GM04503 (cell line): ENCODE data around the gene SPATA4.
"Not testable (repeated sequence)": the region's sequence is repeated elsewhere in the genome, so short reads cannot be mapped to it uniquely, and the experiment has no call there.

Experiments used
- DNase-seq: peaks from one replicate; pipeline ENCODE4 v3.0.0-alpha.2; 2012; ENCODE audit warnings: low read depth

The SPATA4 gene

DNA sequence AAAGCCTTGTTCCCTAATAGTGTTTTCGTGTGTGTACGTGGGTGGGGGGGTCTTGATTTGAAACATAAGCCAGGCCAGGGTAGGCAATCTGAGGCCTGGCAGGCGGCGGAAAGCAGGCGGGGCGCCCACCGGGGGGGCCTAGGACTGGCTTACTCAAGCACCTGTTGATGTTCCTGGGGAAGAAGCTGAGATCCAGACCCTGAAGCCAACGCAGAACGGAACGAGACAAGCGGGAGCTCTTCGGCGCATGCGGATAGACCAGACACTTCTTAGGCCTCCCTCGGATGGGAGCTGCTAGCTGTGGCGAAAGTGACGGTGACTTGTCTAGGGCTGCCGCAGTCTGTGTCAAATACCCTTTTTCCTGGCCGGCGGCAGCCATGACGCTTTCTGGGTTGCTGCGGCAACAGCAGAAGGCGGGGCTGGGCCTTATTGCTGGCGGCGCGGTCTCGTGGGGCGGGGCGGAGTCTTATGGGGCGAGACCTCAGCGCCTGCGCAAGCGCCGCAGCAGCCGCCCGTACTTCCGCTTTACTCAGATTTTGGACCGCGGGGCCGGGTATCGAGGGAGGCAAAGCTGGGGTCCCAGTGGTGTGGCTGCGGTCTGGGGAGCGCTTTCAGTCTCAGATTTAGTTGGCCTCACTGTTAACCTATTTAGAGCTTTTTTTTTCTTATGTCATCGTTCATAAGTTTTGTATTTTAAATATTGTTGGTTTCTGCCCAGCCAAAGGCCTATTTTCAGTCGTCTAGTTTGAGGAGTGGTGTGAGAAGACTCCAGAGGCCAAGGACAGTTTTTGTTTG is at the start of gene SPATA4:
Gene SPATA4, minus strand, starts transcription at position 402 of the 795 bp plus-strand sequence. Its CDS starts 23 bp downstream, at position 379.
- peak; percentile 48 for DNase-seq

DNA sequence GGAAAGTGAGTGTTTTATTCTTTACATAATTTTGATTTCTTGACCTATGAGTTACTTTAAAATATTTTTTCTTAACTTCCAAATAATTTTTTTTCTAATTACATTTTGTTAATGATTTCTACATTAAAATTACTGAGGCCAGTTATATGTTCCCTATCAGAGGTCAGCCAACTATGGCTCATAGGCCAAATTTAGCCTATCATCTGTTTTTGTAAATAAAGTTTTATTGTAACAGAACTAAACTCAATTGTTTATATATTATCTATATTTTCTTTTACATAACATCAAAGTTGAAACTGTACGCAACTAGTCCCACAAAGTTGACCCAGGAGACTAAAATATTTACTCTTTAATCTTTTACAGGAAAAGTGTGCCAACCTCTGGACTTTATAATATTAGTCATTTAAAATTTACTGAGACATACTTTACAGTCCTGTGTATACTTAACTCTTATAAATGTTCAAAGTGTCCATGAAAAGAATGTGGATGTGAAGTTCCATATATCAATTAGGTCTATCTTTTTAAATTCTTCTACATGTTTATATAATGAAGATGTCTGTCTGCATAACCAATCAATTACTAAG is 47.5 kb upstream of the SPATA4 start:
- DNase-seq, result no peak

DNA sequence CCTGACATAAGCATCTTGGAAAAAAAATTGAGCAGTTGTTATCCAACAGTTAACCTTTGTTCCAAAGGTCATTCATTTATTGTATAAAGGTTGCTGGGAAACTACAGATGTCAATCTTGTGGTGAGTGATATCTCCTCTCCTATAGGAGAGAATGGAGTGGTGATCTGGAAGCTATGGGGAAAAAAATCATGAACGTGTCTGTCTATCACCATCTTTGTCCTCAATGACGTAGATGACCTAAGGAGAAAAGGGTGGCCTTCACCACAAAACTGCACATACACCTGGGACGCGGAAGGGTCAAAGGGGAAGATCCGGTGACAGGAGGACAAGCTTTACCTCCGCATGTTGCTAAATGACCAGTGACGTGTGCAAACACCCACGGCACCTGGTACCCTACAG is 46.3 kb upstream of the SPATA4 start:
- no peak for DNase-seq

DNA sequence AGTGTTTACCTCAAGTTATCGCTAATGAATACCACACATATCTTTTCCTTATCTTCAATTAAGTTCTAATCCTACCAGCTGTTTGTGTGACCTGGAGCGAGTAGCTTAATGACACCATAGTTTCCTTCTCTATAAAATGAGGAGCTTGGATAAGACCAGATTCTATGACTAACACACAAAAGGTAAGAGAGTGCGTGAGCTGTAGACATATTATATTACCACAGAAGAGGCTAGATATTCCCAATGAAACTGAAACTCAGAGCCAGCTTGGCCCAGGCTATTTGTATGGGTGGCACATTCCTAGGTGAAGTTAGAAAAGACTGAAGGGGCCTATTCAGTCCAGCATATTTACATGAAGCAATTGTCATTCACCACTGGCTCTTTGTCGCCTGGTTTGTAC is 43.4 kb upstream of the SPATA4 start:
- no peak for DNase-seq

DNA sequence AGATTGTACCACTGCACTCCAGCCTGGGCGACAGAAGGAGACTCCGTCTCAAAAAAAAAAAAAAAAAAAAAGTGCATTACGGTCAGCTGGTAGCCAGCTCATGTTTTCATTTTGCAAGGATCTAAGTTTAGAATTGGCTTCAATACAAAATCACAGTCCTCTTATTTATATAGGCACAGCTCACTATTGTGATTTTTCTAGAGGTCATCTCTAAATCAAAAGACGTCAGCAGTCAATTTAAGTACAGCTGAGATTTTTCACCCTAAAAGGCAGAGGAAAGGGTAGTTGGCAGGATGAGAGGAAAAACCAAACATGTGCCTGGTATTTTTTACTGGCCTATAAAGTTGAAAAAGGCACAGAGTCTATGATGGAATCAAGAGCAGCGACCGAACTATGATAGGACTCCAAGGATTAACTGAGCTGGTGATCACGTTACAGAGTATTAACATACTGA is 42.8 kb upstream of the SPATA4 start:
- DNase-seq, result peak; percentile 56

DNA sequence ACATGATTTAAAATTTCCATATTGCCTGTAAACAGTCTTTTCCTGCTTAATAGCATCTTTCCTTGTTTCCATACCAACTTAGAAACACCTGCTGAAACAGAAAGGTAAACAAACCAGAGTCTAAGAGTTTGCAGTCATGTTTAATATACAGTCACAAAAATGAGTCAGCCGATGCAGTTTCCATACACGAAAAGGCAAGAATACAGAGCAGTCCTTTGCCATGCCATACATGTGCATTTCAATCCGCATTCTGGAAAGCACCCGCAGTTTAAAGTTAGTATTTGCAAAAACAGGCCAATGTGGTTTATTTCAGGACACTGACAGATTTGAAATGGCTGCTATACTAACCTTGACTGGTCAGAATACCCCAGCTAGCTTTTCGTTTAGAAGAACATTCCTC is 41.6 kb upstream of the SPATA4 start:
- DNase-seq, result no peak

DNA sequence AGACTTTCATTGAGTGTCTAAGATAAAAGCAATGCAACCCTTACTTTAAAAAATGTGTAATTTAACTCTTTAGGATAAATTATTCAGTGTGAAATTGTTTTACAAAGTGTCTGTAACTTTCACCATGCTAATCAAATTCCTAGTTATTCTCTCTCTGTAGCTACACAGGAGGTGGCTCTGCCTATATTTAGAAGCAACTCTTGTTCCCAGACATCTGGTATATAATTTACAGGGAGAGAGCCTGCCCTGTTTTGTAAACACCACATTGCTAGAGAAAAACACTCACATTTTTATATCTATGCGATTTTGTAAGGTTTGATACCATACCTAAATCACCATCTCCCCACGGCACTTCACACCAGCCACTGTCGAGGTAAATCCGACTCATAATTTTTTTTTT is 35.5 kb upstream of the SPATA4 start:
- no peak for DNase-seq

DNA sequence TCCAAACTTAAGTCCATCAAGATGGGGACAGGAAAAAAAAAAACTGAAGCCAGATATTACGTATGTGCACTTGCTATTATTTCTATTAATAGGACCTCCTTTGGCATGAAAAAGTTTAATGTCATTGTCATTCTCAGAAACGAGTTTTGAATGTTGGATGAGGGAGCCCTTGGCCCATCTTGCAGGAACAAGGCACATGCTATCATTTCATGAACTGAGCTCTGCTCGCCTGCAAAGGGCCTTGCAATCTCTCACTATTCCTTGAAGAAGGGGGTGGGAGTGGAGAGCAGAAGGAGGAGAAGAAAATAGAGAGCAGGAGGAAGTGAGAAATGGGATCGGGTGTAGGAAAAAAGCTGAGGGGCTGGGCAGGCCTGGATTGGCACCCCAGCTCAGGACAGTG is 34.3 kb upstream of the SPATA4 start:
- no peak for DNase-seq

DNA sequence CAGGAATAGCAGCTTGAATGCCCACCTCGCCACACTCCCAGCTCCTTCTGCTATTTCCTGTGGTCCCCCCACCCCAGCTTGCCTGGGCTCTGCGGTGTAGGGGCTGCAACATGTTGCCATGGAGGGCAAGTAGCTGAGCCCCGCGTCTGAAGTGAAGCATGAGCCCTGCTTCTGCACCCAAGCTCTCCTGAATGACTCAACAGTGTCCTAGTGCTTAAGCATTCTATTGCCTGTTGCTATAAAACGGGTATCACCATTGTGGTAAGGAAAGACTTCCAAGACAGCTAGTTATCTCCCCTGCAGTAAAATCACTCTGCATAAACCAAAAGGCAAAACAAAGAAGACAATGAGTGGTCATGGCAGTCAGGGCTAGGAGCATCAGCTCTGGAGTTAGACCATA is 31.4 kb upstream of the SPATA4 start:
- DNase-seq, result peak; percentile 0

DNA sequence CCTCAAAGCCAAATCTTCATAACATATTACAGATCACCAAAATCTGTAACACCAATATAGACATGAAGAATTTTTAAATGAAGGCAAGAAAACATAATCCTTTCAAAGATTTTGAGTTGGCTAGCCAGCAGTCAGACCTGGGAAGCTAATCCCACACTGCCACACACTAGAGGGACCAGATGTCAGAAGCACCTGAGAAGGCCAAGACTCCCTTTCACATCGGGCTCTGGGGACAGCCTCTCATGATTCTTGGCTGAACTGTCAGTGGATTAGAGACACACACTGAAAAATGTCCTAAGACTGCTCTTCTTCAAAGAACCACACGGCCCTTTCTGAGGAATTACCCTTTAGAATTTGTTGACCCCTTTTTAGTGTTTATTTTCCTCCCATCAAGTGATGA is 28.2 kb upstream of the SPATA4 start:
- no peak for DNase-seq

DNA sequence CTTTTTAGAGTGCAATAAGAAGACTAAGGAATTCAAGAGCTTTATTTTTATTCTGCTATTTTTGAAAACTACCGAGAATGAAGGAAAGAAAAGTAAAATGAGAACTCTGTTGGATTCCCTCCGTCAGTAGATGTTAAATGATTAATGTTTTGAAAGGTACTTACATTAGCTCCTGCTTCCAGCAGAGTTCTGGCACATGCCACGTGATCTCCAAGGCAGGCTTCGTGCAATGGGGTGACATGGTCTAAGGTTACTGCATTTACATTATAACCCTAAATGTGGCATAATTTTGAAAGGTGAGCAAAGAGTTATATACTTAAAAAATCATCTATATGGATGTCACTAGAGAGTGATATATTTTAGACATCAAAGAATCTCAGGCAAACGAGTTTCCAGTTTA is 26.8 kb upstream of the SPATA4 start:
- no peak for DNase-seq

DNA sequence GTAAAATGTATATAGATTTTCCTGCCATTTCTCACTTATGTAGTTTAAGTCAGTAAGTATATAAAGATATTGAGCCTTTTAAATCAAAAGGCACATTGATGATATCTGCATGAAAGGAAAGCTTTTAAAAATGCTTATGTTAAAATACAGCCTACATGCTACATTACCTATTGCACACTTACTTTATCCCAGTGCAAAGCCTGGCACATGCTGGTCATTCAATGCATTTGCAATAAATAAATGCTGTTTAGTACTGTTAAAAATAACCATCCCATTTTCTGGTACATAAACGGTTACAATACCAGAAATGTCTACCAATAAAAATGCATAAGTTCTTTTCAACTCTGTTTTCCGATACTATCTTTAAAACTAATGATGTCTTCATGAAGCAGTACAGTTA is 22.1 kb upstream of the SPATA4 start:
- DNase-seq, result no peak

DNA sequence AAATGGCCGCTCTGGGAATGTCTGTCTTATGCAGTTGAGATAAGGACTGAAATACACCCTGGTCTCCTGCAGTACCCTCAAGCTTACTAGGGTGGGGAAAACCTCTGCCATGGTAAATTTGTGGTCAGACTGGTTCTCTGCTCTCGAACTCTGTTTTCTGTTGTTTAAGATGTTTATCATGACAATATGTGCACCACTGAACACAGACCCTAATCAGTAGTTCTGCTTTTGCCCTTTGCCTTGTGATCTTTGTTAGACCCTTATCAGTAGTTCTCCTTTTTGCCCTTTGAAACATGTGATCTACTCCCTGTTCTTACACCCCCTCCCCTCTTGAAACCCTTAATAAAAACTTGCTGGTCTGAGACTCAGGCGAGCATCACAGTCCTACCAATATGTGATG is 17.0 kb upstream of the SPATA4 start:
- DNase-seq, result not testable (repeated sequence)

DNA sequence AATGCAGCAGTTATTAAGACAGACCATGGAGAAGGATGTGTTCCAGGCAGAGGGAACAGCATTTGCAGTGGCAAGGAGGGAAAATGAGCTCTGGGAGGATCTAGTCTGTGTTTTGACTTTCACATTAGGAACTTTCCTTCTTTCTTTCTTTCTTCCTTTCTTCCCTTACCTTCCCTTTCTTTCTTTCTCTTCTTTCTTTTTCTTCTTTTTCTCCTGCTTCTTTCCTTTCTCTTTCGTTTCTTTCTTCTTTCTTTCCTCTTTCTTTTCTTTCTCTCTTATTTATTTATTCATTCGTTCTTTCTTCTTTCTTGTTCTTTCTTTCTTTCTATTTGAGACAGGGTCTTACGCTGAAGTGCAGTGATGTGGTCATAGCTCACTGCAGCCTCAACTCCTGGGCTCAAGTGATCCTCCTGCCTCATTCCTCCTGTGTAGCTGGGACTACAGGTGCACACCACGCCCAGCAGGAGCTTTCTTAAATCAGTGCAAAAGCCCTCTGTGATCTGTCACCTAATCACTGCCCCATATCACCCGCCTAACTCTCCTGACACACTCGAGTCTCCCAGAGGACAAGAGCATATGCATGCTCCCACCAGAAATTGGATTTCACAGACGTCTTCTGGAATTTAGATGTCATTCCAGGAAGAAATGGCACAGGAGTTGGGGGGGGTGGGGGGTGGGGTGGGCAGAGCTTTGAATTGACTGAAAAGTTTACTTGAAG is 15.4 kb upstream of the SPATA4 start:
- DNase-seq, result no peak

DNA sequence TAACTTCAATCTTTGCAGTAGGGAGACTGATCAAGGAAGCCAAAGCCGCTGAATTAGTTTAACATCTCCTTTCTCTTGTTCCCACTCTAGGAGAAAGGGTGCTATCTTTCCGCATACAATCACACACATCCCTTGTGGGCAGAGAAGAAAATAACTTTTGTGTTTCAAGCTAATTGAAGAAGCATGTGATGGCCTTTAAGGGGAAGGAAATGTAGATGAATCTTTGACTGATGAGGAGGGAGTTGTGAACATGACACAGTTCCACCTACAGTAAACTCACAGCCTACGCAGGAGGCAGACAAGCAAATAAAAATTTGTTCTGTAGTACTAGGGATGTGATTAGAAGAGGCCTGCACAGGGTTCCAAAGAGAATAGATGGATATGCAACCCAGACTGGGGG is 14.7 kb upstream of the SPATA4 start:
- no peak for DNase-seq

DNA sequence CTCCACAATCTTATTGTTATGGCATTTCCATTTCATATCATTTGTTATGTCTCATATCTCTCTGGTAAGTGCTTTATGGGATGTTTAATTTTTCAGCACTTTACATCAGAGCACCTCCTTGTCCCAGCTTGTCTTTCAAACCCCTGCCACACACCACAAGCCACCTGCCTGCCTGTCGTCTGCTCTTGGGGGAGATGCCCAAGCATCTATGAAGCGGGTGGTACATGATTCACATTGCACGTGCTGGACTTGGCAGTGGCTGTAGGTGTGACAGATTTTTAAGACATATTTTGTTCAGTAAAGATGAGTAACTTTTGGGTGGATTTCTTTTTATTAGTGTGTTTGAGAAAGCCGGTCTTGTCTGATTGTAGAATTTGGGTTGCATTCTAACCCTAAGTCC is 14.2 kb upstream of the SPATA4 start:
- no peak for DNase-seq

DNA sequence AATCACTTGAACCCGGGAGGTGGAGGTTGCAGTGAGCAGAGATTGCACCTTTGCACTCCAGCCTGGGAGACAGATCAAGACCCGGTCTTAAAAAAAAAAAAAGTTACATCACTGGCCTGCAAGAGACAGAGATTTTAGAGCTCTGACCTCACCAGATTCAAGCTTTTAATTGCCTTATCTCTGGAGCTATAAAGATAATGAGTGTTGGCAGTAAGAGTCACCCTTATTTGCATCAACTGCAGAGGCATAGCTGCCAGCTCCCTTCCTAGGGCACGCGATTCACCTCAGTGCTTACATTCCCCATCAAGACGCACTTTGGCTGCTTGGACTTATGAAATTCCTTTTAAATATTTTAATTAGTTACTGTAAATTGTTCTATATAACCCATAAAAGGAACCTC is 12.5 kb upstream of the SPATA4 start:
- no peak for DNase-seq

DNA sequence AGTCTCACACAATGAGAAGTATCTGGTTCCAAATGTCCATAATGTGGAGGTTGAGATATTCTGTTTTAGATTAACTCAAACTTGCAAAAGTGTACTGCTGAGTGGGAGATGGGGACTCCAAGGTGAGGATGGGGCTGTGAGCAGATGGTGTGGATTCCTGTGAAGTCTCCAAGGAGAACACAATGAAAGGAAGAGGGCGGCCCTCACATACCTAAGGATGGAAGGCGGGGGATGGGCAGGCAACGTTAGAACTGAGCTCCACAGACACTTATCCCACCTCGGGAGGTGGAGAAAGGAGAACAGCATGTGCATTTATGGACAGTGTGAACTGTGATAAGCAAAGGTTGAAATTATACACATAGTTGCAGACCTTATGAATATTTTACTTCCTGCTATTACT is 9.9 kb upstream of the SPATA4 start:
- no peak for DNase-seq

DNA sequence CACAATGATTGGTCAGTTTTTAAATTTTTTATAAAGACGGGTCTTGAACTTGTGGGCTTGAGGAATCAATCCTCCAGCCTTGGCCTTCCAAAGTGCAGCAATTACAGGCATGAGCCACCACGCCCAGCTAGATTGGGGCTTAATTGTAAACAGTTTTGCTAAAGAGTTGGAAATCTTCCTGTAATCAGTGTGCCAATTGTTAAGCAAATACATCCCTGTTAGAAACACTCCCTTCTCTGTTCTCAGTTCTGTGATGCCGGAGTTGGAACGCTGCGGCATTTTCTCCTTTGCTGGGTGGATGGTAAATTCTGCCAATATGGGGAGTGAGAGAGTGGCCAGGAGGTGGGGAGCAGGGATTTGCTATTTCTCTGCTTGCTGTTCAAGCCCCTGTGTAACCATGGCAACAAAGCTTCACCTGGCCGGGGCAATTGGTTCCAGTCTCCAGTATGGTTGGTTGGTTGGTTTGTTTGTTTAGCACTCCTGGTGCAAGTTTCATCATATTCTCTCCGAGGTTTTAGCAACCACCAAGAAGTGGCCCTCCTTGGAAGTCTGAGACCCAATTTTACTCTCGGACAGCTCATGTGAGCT is 3.0 kb upstream of the SPATA4 start:
- DNase-seq, result no peak

DNA sequence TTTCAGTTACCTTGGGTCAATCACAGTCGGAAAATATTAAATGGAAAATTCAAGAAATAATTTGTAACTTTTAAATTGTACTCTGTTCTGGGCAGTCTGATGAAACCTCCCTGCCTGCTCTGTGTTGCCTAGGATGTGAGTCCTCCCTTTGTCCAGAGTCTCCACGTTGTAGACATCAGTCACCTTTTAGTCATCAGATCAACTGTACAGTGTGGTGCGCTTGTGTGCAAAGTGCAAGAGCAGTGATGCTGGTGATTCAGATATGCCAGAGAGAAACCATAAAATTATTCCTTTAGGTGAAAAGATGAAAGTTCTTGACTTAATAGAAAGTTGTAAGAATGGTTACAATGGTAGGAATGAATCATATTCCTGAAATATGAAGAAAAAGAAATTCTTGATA is 1.4 kb downstream of the SPATA4 start:
- DNase-seq, result peak; percentile 60

DNA sequence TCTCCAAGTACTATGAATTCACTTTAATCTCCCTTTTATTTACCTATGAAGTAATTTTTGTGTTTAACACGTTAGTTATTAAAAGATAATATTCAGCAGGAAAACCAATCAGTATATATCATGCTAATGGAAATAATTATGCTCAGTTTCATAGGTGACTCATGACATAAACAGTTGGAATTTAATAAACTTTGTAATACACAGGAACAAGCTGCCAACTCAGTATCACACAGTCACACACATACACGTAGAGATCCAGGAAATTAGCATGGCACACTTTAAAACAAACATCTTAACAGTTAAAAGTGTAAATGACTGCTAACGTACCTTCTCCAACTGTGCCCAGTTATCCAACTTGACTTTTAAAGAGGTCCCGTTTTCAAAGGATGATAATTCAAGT is 2.3 kb downstream of the SPATA4 start:
- no peak for DNase-seq

DNA sequence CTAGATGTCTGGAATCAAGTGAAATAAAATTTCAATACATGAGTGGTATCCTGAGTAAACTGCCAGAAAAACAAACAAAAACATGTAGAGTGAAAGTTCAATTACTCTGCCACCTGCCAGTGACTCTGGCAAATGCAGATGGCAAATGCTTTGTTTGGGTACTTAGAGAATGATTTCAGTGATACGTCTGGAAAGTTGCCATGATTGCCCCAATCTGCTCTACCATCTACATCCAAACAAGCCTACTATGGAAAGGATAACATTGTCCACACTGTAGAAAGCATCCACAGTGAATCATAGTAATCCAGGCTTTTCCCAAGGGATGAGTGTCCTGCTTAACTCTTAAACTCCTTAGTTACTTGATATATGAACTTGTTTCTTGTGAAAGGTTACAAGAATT is 3.4 kb downstream of the SPATA4 start:
- DNase-seq, result no peak
